ENCODE data around the gene PCSK6. TPM values are rescaled to one million over a fixed set of nuclear protein-coding genes. Genes with fewer than 3 reads are reported as not detected.
"Not testable (repeated sequence)": the region's sequence is repeated elsewhere in the genome, so short reads cannot be mapped to it uniquely, and the experiment has no call there.

Gene PCSK6
- total RNA-seq, 1 donor = 6.6 TPM

GRCh38 chr15:101368086-101368780, 121.3 kb downstream of the PCSK6 start:
- Histone ChIP-seq H3K27me3 (ENCODE audit: insufficient read depth, low read length) (no peaks in the 10 kb centered on the region), H3K4me3 (ENCODE audit: low read length) (no peak overlapping the region), H3K4me1 (ENCODE audit: insufficient read depth, low read length) (no peaks in the 10 kb centered on the region), H3K9me3 (ENCODE audit: low read depth, low read length) (no peaks in the 10 kb centered on the region)

GRCh38 chr15:101366853-101367252, 122.7 kb downstream of the PCSK6 start:
- Histone ChIP-seq H3K9me3 (ENCODE audit: low read depth, low read length) (no peaks in the 10 kb centered on the region), H3K27me3 (ENCODE audit: insufficient read depth, low read length) (no peaks in the 10 kb centered on the region), H3K4me3 (ENCODE audit: low read length) (no peak overlapping the region), H3K4me1 (ENCODE audit: insufficient read depth, low read length) (no peaks in the 10 kb centered on the region)

GRCh38 chr15:101362986-101363566, 126.4 kb downstream of the PCSK6 start:
- H3K4me3 ChIP-seq (ENCODE audit: low read length) = no peak overlapping the region
- no peaks in the 10 kb centered on the region for H3K27me3 ChIP-seq (ENCODE audit: insufficient read depth, low read length)
- no peaks in the 10 kb centered on the region for H3K9me3 ChIP-seq (ENCODE audit: low read depth, low read length)
- H3K4me1 ChIP-seq (ENCODE audit: insufficient read depth, low read length) = no peaks in the 10 kb centered on the region

GRCh38 chr15:101362359-101362758, 127.1 kb downstream of the PCSK6 start:
- no peak overlapping the region for H3K4me3 ChIP-seq (ENCODE audit: low read length)
- H3K9me3 ChIP-seq (ENCODE audit: low read depth, low read length) = no peaks in the 10 kb centered on the region
- H3K4me1 ChIP-seq (ENCODE audit: insufficient read depth, low read length) = no peaks in the 10 kb centered on the region

GRCh38 chr15:101361418-101361817, 128.1 kb downstream of the PCSK6 start:
- Histone ChIP-seq H3K4me1 (ENCODE audit: insufficient read depth, low read length) (no peaks in the 10 kb centered on the region), H3K9me3 (ENCODE audit: low read depth, low read length) (no peaks in the 10 kb centered on the region), H3K4me3 (ENCODE audit: low read length) (no peak overlapping the region), H3K27me3 (ENCODE audit: insufficient read depth, low read length) (no peaks in the 10 kb centered on the region)

More at GRCh38 chr15:101362359-101362758, 127.1 kb downstream of the PCSK6 start:
- H3K27me3 ChIP-seq (ENCODE audit: insufficient read depth, low read length) = no peaks in the 10 kb centered on the region

- no peaks in the 10 kb centered on the region for H3K27me3 ChIP-seq (ENCODE audit: insufficient read depth, low read length)
These were observed 130.1 kb downstream of the PCSK6 start for GRCh38 chr15:101359365-101359947.

GRCh38 chr15:101358895-101359294, 130.6 kb downstream of the PCSK6 start:
- Histone ChIP-seq H3K9me3 (ENCODE audit: low read depth, low read length) (no peaks in the 10 kb centered on the region), H3K27me3 (ENCODE audit: insufficient read depth, low read length) (no peaks in the 10 kb centered on the region), H3K4me1 (ENCODE audit: insufficient read depth, low read length) (no peaks in the 10 kb centered on the region), H3K4me3 (ENCODE audit: low read length) (no peak overlapping the region)

More at GRCh38 chr15:101359365-101359947, 130.1 kb downstream of the PCSK6 start:
- no peaks in the 10 kb centered on the region for H3K4me1 ChIP-seq (ENCODE audit: insufficient read depth, low read length)
- H3K9me3 ChIP-seq (ENCODE audit: low read depth, low read length) = no peaks in the 10 kb centered on the region
- no peak overlapping the region for H3K4me3 ChIP-seq (ENCODE audit: low read length)

GRCh38 chr15:101357885-101358284, 131.6 kb downstream of the PCSK6 start:
- H3K4me3 ChIP-seq (ENCODE audit: low read length) = no peak overlapping the region
- H3K9me3 ChIP-seq (ENCODE audit: low read depth, low read length) = no peaks in the 10 kb centered on the region
- no peaks in the 10 kb centered on the region for H3K4me1 ChIP-seq (ENCODE audit: insufficient read depth, low read length)
- H3K27me3 ChIP-seq (ENCODE audit: insufficient read depth, low read length) = no peaks in the 10 kb centered on the region

GRCh38 chr15:101357333-101357732, 132.2 kb downstream of the PCSK6 start:
- Histone ChIP-seq H3K4me3 (ENCODE audit: low read length) (no peak overlapping the region), H3K27me3 (ENCODE audit: insufficient read depth, low read length) (no peaks in the 10 kb centered on the region), H3K4me1 (ENCODE audit: insufficient read depth, low read length) (no peaks in the 10 kb centered on the region), H3K9me3 (ENCODE audit: low read depth, low read length) (no peaks in the 10 kb centered on the region)

GRCh38 chr15:101356512-101357172, 132.9 kb downstream of the PCSK6 start:
- not testable (repeated sequence) for H3K9me3 ChIP-seq (ENCODE audit: low read depth, low read length); H3K4me3 ChIP-seq (ENCODE audit: low read length)

GRCh38 chr15:101355678-101356464, 133.6 kb downstream of the PCSK6 start:
- H3K9me3 ChIP-seq (ENCODE audit: low read depth, low read length) = no peaks in the 10 kb centered on the region
- no peaks in the 10 kb centered on the region for H3K4me1 ChIP-seq (ENCODE audit: insufficient read depth, low read length)
- H3K27me3 ChIP-seq (ENCODE audit: insufficient read depth, low read length) = no peaks in the 10 kb centered on the region
- H3K4me3 ChIP-seq (ENCODE audit: low read length) = no peak overlapping the region

More at GRCh38 chr15:101356512-101357172, 132.9 kb downstream of the PCSK6 start:
- H3K27me3 ChIP-seq (ENCODE audit: insufficient read depth, low read length); H3K4me1 ChIP-seq (ENCODE audit: insufficient read depth, low read length): not testable (repeated sequence)

GRCh38 chr15:101354891-101355623, 134.4 kb downstream of the PCSK6 start:
- Histone ChIP-seq H3K4me3 (ENCODE audit: low read length) (no peak overlapping the region), H3K4me1 (ENCODE audit: insufficient read depth, low read length) (no peaks in the 10 kb centered on the region), H3K27me3 (ENCODE audit: insufficient read depth, low read length) (no peaks in the 10 kb centered on the region), H3K9me3 (ENCODE audit: low read depth, low read length) (no peaks in the 10 kb centered on the region)

GRCh38 chr15:101353240-101353639, 136.3 kb downstream of the PCSK6 start:
- Histone ChIP-seq H3K4me1 (ENCODE audit: insufficient read depth, low read length) (no peaks in the 10 kb centered on the region), H3K4me3 (ENCODE audit: low read length) (no peak overlapping the region)

GRCh38 chr15:101351736-101352135, 137.8 kb downstream of the PCSK6 start:
- no peaks in the 10 kb centered on the region for H3K9me3 ChIP-seq (ENCODE audit: low read depth, low read length)
- no peaks in the 10 kb centered on the region for H3K4me1 ChIP-seq (ENCODE audit: insufficient read depth, low read length)
- H3K27me3 ChIP-seq (ENCODE audit: insufficient read depth, low read length) = peaks cover 4% of the 10 kb centered on the region
- no peak overlapping the region for H3K4me3 ChIP-seq (ENCODE audit: low read length)

More at GRCh38 chr15:101353240-101353639, 136.3 kb downstream of the PCSK6 start:
- Histone ChIP-seq H3K27me3 (ENCODE audit: insufficient read depth, low read length) (no peaks in the 10 kb centered on the region), H3K9me3 (ENCODE audit: low read depth, low read length) (no peaks in the 10 kb centered on the region)

Data from mononuclear cell (primary cell).